HG03457 (cell line): ENCODE data around the gene MBNL3.
"Not testable (repeated sequence)": the region's sequence is repeated elsewhere in the genome, so short reads cannot be mapped to it uniquely, and the experiment has no call there.

Experiments
- ATAC-seq: cut with Tn5 transposase; IDR thresholded peaks from one replicate; pipeline ENCODE4 v1.9.1; 2021; ENCODE audit warnings: moderate number of reproducible peaks; ENCODE audit not compliant: unreplicated experiment

MBNL3 gene

DNA sequence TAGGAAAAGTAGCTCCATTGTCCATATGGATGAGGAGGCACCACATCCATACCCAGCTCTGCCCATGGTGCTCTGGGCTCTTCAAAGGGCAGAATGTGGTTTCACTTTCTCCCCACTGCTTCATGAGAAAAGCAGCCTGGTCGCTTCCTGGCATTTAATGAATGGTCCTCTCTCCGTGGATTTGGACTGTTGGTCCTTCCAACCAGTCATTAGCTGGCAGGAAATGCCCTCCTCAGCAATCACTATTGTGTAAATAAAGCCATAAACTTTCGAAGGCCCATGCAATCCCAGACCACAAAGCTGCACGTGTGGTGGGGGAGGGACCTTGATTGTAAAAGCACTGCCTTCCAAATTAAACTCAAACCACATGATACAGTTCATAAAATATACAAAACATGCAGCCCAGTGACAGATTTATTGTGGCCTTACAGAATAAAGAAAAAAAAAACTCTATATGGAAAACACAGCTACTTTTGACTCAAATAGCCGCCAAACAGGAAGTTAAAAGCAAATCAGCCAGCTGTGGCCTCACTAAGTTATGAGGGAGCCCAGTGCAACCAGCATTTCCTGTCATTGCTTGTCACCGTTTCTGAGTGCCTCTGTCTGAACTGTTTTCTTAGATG lies 8.1 kb downstream of the MBNL3 start:
- peak; percentile 65 for ATAC-seq

DNA sequence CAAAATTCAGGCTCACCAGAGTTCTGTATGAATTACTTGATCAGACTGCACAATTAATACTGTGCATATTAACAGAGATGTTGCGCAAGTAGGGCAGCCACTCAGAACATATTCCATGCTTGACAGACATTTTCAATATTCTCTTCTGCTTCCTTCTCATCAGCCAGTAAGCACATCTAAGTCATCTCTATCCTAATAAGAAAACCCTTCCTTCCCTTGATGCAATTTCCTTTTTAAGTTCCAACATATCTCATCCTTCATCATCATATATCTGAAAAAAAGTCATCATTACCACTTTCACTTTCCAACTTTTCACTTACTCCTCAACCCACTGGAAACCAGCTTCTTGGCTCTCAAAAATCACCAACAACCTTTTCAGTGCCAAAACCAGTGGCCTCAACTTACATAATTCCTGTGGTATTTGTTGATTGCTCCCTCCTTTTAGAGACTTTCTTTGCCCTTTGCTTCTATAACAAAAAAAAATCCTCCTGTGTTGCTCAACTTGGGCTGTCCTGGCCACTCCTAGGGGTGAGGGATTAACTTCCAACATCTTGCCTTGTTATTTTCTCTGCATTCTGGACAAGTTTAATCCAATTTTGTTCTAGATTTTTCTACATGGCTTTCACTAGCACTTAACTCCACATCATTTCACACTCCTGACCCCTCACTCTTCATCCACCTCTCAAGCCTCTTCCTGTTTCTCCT lies 14.1 kb downstream of the MBNL3 start:
- ATAC-seq, result no peak

DNA sequence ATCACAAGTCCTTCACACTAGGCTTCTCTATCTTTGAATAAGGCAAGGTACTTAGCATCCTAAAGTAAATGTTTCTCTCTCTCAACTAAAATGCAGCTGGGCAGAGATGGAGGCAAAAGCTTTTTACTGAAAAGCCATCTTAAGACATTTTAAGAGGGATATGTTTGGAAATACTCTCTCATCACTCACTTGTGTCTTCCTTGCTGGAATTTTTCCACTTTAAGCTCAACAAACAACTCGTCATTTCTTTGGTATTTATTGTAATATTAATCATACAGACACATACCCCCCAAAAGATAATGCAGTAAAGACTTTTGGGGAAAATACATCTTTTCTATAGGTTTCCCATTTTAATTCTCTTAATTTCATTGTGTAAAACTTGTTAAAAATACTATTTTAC lies 16.4 kb downstream of the MBNL3 start:
- no peak for ATAC-seq

DNA sequence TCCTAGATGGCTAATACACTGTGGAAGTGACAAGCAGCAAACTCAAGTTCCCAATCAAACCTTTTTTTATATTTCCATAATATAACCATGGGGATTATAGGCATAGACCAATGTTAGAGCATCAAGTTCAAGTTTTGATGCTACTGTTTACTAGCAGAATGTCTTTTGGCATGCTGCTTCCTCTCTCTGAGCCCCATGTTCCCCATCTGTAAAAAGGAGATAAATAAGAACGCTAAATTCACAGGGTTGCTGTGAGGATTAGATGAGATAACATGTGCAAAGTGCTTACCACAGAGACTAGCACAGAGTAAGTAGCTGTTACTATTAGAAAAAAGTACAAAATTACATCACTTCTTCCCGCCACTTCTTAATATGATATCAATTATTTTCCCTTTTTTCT lies 18.0 kb downstream of the MBNL3 start:
- no peak for ATAC-seq

DNA sequence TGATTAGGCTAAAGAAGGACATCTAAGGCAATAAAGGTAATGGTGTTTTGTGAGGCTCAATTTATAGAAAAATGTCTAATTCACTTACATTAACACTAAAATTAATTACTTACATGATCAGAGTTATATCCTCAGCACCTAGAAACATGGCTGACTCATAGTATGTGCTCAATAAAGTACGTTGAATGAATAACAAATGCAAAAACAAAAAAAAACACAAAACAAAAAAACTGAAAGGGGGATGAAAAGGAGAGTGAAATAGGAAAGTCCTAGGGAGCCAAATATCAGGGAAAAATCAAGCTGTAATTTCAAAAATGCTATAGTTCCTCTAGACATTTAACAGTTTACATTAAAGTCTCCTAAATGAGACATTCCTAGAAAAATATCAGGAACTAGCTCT lies 18.7 kb downstream of the MBNL3 start:
- ATAC-seq, result no peak

DNA sequence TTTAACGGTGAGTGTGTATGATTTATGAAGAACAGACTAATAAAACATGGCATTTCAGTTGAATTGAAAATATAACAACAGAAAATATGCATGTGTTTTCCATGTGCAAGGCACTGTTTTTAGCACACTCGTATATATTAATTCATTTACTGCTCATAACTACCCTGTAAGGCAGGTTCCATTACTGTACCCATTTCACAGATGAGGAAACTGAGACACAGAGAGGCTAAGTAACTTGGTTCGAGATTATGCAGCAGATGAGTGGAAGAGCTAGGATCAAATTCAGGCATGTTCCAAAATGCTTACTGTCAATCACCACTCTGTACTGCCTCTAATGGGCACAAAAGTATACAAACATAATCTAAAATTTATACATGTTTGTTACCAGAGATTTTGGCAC lies 20.4 kb downstream of the MBNL3 start:
- no peak for ATAC-seq

DNA sequence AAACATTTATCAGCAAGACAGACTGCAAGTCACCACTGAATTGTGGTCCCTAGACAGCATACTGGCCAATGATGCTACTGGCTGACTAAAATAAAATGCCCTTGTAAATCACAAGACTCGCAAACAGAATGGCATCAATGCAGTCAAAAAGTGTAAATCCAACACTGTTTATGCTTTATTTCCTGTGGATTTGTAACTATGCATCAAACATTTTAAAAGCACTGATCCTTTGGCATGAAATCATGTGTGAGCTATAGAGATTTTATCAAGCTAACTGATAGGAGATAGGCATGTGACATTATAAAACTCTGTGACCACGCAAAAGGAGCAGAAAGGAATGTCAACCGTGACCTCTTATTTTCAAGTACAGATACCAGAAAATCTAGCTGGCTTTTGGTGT lies 20.8 kb downstream of the MBNL3 start:
- no peak for ATAC-seq

DNA sequence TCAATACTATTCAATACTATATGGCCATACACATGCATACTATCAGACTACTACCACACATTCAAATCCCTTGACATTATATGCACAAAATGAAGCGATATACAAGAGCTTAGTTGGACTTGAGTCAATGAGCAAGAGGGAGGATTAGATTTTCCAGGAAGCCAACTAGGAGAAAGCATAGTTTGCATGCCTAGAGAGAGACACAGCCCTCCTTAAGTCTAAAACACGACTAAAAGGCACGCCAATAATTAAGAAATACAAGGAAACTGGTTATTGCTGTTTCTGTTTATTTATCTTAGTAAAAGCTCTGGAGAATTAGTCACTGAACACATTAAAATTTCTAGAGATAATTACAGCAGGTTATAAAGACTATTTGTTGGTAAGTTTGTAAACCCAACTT lies 21.8 kb downstream of the MBNL3 start:
- ATAC-seq, result no peak

DNA sequence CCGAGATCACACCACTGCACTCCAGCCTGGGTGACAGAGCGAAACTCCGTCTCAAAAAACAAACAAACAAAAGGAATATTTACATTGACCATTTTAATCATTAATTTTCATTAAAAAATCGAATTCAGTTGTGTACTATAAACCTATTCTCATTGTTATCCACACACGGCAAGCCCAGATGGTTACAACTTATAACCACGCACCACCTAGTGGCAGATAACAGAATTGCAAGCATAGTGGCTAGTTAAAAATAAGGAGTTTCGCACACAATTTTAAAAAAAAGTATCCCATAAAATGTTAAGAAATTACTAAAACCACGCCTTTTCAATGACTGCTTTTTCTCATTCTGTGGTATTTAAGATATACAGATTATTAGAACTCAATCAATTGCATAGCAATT lies 25.4 kb downstream of the MBNL3 start:
- ATAC-seq, result no peak

DNA sequence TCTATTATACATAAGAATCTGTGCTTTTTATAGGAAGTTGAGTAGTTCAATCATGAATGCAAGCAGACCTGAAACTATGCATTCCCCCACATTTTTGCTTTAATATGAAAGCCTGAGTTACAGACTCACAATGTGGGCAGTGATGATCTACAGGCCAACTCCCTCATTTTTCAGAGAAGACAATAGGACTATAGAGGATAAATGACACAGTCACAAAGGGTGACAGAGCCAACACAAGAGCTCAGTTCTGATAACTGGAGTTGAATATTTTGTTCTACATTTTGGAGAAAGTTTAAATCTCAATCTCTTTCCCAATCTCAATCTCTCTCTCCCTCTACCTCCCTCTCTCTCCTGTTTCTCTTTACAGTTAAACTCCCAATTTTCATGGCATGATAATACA lies 27.0 kb downstream of the MBNL3 start:
- ATAC-seq, result no peak

DNA sequence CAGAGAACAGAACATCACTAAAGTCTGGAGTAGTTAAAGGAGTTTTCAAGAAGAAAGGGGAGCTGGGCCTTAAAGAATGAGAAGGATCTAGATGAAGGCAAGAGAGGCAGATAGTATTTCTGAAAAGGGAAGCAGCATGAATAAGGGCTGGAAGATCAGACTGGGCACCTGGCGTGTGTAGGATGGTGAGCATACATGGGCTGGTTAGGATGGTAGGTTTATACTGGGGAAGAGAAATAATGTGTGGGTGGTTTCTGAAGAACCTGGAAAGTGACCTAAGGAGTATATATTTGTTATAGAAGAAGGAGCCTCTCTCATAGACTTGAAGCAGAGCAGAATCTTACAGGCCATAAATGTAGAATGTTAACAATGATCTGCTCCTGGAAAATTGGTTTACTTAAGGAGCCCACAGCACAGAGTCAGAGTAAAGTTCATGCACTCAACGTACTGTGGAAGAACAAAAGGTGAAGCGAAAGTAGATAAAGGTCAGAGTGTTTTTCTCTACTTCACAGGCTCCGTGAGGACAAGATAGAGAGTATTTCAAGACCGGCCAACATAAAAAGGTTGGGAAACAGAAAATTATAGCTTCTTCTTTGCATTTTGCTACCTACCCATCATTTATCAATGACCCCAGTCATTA lies 35.8 kb downstream of the MBNL3 start:
- no peak for ATAC-seq

DNA sequence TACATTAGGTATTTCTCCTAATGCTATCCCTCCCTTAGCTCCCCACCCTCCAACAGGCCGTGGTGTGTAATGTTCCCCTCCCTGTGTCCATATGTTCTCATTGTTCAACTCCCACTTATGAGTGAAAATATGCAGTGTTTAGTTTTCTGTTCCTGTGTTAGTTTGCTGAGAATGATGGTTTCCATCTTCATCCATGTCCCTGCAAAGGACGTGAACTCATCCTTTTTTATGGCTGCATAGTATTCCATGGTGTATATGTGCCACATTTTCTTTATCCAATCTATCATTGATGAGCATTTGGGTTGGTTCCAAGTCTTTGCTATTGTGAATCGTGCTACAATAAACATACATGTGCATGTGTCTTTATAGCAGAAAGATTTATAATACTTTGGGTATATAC lies 42.9 kb downstream of the MBNL3 start:
- not testable (repeated sequence) for ATAC-seq

DNA sequence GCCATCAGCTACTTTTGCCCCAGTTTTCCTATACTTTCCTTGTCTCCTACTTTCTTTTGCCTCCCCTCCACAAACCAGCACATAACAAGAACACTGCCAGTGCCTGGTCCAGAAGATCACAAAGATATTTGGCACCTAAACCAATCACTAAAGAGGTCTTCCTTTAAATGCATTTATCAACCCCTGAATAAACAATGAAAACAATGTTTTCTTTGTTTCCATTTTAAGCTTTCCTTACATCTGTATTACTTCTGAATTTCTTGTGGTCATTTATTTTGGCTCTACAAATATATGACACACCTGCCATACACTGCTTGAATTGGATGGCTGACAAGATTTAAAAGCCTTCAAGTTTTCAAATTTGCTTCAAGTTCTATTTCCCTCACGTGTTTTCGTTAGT lies 43.9 kb downstream of the MBNL3 start:
- no peak for ATAC-seq

DNA sequence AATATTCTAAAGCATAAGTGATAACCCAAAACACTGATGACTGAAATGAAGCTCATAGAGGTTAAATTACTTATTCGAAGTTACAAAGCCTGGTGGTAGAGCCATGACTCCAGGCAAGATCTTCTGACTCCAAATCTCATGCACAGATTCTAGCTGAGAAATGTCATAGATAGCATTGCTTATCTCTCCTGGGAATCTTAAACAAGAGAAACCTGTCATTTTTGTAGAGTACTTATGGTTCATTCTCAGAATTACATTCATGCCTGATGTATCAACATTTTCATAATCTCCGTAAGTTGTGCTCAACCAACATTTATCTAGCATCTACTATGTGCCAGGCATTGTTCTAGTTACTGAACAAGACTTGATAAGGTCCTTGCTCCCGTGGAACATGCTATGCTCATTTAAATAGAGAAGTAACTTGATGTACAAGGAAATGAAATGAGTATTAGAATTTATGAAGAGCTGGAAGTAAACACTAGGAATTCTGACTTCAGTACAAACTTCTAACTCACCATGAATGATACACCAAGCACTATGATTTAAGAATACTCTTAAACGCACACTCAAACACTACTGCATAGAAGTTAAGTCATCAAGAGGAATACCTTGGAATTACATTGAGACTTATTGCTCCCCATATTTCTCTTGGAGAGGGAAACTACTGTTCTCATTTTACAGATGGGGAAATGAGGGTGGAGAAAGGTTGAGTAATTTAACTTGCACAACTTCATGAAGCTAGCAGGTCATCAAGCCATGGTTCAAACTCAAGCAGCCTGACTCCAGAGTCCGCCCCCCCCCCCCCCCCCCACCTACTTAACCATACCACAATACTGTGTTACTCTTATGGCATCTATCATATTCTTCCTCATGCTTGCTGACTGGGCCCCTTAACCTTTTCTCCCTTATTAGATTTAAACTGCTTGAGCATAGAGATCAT lies 45.4 kb downstream of the MBNL3 start:
- no peak for ATAC-seq

DNA sequence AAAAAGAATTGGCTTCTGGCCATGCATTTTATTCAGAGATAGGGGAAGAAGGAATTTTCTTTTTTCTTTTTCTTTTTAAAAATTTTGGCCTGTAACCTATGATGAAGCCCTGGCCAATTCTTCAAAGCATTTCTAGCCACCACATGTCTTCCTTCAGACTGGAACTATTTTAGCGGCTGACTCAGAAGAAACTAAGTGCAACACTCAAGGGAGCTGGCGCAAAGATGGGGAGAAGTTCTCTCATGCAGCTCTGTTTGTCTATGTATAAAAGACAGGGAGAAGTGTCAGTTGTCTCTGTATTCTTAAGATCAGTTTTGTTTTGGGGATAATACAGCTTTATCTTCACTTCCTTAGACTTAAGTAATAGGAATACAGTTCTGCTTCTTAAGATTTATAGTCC lies 46.1 kb downstream of the MBNL3 start:
- ATAC-seq, result no peak

DNA sequence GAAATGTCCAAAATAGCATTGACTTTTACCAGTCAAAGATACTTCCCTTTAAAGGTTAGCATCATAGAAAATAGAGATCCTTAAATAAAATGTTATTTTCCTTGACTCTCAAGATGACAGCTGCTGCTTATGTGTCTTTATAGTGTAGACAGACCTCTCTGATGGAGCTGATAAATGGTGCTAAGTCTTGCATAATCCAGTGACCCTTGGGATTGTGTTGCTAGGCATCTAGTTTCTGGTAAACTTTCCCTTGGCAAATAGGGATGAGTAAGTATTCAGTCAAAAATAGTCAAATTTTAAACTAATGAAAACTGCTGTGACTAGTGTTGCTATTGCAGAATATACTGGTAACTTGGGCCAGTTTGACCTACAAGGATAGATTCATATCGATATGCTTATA lies 53.6 kb downstream of the MBNL3 start:
- no peak for ATAC-seq

DNA sequence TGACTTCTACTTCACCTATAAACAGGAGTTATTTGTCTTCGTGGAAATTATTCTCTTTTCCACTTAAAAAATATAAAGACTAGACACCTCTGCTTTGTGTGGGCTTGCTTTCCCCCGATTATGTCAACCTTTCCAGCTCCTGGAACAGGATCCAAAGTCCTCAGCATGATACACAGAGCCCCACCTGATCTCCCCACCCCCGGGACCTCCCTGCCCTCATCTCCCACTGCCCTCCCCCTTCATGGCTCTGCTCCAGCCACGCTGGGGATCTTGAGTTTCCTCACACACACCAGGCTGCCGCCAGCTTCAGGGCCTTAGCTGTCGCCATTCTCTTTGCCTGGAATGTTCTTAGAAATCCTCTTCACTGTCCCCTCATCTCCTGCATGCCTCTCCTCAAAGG lies 55.3 kb downstream of the MBNL3 start:
- ATAC-seq, result no peak

DNA sequence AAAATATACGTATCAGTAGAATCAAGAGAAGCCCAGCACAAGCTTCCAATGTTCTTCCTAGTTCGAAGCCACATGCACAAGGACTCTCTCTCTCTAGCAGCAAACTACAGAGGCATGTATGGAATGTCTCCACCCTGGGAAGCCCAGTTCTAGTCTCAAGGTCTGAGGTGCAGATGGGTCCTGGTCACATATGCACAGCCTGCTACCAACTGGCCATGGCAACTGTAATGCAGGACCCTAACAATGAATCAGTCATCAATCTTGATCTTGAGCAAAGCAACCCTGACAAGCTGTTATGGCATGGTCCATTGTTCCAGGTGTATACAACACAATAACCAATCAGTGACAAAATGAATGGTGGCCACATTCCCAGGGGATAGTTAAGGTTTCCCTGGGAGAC lies 55.8 kb downstream of the MBNL3 start:
- no peak for ATAC-seq

DNA sequence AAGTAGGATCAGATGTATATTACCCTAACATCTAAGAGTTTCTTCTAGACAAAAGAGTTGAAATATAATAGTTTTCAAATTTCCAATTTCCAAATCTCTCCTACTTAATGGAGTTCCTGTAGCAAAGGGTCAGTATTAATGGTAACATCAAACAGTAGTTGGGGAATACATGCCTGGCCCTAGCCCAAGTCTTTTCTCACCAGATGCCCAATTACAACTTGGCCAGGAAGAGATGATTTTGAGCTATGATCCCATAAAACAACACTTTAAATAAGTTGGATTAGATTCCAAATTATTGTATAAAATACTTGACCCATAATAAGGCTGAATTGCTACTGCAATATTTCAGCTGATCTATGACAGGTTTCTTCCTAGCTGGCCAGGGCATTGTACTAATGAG lies 59.9 kb downstream of the MBNL3 start:
- ATAC-seq, result no peak

DNA sequence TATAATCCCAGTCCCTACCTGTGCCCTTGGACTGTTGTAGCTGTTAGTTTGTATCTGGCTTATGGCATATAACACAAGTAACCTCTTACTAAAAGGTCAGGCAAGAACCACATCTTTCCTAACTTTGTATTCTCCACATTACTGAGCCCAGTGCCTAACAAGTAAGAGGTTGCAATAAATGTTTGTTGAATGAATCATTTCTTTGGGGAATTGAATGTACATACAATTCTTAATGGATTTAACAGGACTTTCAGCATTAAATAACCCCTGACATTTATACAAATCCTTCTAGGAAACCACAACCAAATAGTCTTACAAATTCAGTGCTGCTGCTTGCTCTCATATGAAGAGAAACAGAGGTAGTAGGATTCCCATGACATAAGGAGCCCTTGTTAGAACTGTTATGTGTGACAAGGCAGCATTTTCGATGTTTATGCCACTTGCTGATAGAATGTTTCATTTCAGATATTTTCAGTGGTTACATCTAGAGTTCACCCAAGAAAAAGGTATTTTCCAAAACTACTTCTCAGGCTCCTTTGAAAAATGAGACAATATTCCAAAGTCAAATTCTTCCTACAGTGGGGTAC lies 62.0 kb downstream of the MBNL3 start:
- ATAC-seq, result no peak

DNA sequence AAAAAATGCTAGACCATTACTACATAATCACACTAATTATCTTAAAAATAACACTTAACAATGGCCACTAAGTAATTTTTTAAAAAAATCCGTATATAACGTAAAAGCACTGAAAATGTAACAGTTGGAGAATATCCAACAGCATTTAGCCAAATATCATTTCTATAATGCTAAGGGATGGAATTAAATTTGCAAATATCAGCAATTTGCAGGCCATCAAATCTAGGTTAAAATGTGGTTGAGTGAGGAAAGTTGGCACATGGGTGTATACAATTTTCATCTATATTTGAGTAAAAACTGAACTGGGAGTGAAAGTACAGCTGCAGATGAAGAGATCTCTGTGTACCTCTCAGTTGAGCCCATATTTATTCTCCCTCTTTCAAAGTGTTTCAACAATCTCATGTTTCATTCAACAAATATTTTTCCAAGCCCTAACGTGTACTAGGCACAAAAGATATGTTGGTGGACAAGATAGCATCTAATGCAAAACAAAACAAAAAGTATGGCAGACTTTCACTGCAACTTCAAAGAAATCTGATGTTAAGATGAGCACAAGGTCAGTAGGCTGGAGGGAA lies 63.0 kb downstream of the MBNL3 start:
- no peak for ATAC-seq
